Measurements from ENCODE around the gene SLAMF6. TPM values are rescaled to one million over a fixed set of nuclear protein-coding genes. Genes with fewer than 3 reads are reported as not detected.

SLAMF6 gene
- total RNA-seq, 1 donor from 2014 or later: not detected

GRCh38 chr1:160459687-160460086 is 63.4 kb downstream of the SLAMF6 start:
- Mint-ChIP-seq H3K36me3 (ENCODE audit: unreplicated experiment) (no peaks in the 10 kb centered on the region), H3K9me3 (ENCODE audit: unreplicated experiment) (no peaks in the 10 kb centered on the region), H3K27ac (ENCODE audit: unreplicated experiment) (no peak overlapping the region), H3K4me3 (ENCODE audit: unreplicated experiment) (no peak overlapping the region), H3K27me3 (ENCODE audit: unreplicated experiment) (peaks cover 2% of the 10 kb centered on the region), H3K4me1 (ENCODE audit: low read depth, unreplicated experiment) (no peaks in the 10 kb centered on the region)
- DNase-seq: no peak
- no peak for TF ChIP-seq CTCF (IDR thresholded peaks at IDR 0.05; ENCODE audit: partially characterized antibody, unreplicated experiment)

- H3K9me3 Mint-ChIP-seq (ENCODE audit: unreplicated experiment): no peaks in the 10 kb centered on the region
- no peak overlapping the region for H3K4me3 Mint-ChIP-seq (ENCODE audit: unreplicated experiment)
- H3K4me1 Mint-ChIP-seq (ENCODE audit: low read depth, unreplicated experiment): no peaks in the 10 kb centered on the region
- no peak for DNase-seq
- peaks cover 2% of the 10 kb centered on the region for H3K27me3 Mint-ChIP-seq (ENCODE audit: unreplicated experiment)
- H3K36me3 Mint-ChIP-seq (ENCODE audit: unreplicated experiment): no peaks in the 10 kb centered on the region
- H3K27ac Mint-ChIP-seq (ENCODE audit: unreplicated experiment): no peak overlapping the region
- no peak for TF ChIP-seq CTCF (IDR thresholded peaks at IDR 0.05; ENCODE audit: partially characterized antibody, unreplicated experiment)
These were observed 64.0 kb downstream of the SLAMF6 start for GRCh38 chr1:160459056-160459455.

GRCh38 chr1:160455153-160455517 is 67.9 kb downstream of the SLAMF6 start:
- Mint-ChIP-seq H3K27ac (ENCODE audit: unreplicated experiment) (no peak overlapping the region), H3K36me3 (ENCODE audit: unreplicated experiment) (no peaks in the 10 kb centered on the region), H3K27me3 (ENCODE audit: unreplicated experiment) (peaks cover 2% of the 10 kb centered on the region), H3K4me1 (ENCODE audit: low read depth, unreplicated experiment) (no peaks in the 10 kb centered on the region), H3K9me3 (ENCODE audit: unreplicated experiment) (no peaks in the 10 kb centered on the region), H3K4me3 (ENCODE audit: unreplicated experiment) (no peak overlapping the region)
- DNase-seq: no peak
- TF ChIP-seq CTCF (IDR thresholded peaks at IDR 0.05; ENCODE audit: partially characterized antibody, unreplicated experiment): no peak

- Mint-ChIP-seq H3K9me3 (ENCODE audit: unreplicated experiment) (no peaks in the 10 kb centered on the region), H3K4me3 (ENCODE audit: unreplicated experiment) (no peak overlapping the region), H3K36me3 (ENCODE audit: unreplicated experiment) (no peaks in the 10 kb centered on the region), H3K27me3 (ENCODE audit: unreplicated experiment) (peaks cover 2% of the 10 kb centered on the region), H3K27ac (ENCODE audit: unreplicated experiment) (no peak overlapping the region), H3K4me1 (ENCODE audit: low read depth, unreplicated experiment) (no peaks in the 10 kb centered on the region)
- TF ChIP-seq CTCF (IDR thresholded peaks at IDR 0.05; ENCODE audit: partially characterized antibody, unreplicated experiment): no peak
- DNase-seq: no peak
These were observed 68.5 kb downstream of the SLAMF6 start for GRCh38 chr1:160454371-160455152.

- Mint-ChIP-seq H3K27ac (ENCODE audit: unreplicated experiment) (no peak overlapping the region), H3K4me3 (ENCODE audit: unreplicated experiment) (no peak overlapping the region), H3K36me3 (ENCODE audit: unreplicated experiment) (no peaks in the 10 kb centered on the region), H3K27me3 (ENCODE audit: unreplicated experiment) (peaks cover 2% of the 10 kb centered on the region), H3K4me1 (ENCODE audit: low read depth, unreplicated experiment) (no peaks in the 10 kb centered on the region), H3K9me3 (ENCODE audit: unreplicated experiment) (peaks cover 2% of the 10 kb centered on the region)
- no peak for DNase-seq
- no peak for TF ChIP-seq CTCF (IDR thresholded peaks at IDR 0.05; ENCODE audit: partially characterized antibody, unreplicated experiment)
These were observed 69.6 kb downstream of the SLAMF6 start for GRCh38 chr1:160453443-160453842.
